Measurements from ENCODE around the gene LAMA5.

GRCh38 chr20:62376112-62377063 is 9.3 kb upstream of the LAMA5 start:
- TF ChIP-seq, protein P1, sequence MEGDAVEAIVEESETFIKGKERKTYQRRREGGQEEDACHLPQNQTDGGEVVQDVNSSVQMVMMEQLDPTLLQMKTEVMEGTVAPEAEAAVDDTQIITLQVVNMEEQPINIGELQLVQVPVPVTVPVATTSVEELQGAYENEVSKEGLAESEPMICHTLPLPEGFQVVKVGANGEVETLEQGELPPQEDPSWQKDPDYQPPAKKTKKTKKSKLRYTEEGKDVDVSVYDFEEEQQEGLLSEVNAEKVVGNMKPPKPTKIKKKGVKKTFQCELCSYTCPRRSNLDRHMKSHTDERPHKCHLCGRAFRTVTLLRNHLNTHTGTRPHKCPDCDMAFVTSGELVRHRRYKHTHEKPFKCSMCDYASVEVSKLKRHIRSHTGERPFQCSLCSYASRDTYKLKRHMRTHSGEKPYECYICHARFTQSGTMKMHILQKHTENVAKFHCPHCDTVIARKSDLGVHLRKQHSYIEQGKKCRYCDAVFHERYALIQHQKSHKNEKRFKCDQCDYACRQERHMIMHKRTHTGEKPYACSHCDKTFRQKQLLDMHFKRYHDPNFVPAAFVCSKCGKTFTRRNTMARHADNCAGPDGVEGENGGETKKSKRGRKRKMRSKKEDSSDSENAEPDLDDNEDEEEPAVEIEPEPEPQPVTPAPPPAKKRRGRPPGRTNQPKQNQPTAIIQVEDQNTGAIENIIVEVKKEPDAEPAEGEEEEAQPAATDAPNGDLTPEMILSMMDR (IDR thresholded peaks at IDR 0.05 in 4 of 5, conservative IDR thresholded peaks at IDR 0.05 in 1 of 5) = peak; percentile 46 to 67 (median 56)
- TF ChIP-seq POLR2A (IDR thresholded peaks at IDR 0.05) = no peak

Measured in gastrocnemius medialis (tissue), 4 donors.